HG03571 (cell line): ENCODE results near the gene MMD.
"Not testable (repeated sequence)": the region's sequence is repeated elsewhere in the genome, so short reads cannot be mapped to it uniquely, and the experiment has no call there.

Source experiments
- ATAC-seq: cut with Tn5 transposase; IDR thresholded peaks from one replicate; pipeline ENCODE4 v1.9.1; 2021; ENCODE audit not compliant: unreplicated experiment

MMD gene

DNA sequence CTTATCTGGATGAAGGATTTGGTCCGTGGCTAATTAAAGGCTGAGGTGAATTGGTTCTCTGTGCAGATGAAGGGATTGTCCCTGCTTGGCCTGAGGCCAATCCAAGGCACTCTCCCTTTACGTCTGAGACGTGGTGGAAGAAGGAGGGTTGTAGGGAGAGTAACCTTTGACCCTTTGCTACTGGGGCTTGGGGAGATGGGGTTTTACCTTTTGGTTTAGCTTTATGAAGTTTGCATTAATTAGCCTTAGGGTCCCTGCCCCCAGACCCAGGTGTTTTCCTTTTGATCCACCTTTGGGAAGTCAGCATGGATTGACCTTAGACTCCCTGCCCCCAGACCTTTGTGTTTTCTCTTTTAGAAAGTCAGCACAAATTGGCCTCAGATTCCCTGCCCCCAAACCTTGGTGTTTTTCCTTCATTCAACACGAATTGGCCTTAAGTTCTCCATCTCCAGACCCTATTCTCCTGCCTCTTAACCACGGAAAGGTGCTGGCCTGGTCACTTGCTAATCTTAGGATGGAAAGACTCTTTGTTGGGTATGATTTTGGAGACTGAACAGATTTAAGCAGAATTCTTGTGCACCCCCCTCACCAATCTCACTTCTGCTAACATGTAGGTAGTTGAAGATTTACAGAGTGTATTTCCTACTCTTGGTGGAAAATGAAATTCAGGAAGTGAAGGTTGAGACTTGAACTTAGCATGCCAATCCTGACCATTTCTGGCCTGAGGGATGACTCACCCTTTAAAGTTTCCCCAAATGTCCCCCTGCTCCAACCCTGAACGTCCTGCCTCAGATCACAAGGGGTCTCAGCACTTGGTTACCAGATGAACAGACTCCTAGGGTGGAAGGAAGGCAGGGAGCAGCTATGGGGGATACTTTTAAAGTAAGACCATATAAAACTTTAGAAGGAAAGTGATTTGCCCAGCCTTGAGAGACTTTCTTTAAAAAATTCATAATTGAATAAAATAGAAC is 23.1 kb upstream of the MMD start:
- peak; percentile 92 for ATAC-seq

DNA sequence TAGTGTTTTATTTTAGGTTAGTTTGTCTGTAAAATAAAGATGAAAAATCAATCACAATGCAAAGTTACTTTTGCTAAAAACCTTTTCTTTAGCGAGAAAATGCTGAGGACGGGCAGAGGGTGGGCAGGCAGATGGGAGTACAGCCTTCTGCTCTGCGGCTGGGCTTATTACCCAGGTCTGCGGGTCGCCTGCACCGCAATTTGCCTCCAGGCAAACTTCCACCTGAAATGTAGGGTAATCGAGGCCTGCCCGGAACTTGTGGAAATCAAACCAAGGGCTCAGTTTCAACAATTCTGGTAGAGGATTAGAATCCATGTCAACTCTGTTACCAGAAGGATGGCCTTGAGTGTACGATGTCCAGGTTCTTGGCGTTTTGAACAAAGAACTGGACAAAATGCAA is 22.3 kb upstream of the MMD start:
- no peak for ATAC-seq

DNA sequence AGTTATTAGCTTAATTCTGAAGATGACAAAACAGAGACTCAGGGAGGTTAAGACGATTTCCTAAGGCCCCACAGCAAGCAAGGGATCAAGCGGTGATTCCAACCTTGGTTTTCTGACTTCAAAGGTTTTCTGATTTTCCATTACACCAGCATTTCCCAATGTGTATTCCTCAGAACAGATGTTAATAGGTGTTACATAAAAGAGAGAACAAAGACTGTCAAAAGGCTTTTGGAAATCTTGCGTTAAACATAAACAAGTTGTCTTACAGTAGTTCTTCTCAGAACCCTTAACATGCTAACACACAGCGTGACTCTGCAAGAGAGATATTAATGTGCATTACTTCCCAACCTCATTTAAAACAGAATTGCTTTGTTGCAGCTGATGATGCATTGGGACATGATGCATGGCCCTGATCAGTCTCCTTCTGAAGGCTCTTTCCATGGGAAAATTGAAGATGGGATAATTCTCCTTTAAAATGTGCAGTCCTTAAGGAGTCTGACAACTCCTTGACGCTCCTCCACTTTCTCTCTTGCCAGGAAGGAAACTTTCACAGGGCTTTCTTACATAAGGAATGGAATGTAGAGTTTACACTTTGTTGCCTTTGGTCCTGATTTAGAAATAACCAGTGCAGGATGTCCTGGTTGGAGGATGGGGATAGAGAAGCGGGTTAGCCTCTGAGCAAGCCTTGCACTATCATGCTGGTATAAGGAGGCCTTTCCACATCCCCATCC is 21.5 kb upstream of the MMD start:
- ATAC-seq = no peak

DNA sequence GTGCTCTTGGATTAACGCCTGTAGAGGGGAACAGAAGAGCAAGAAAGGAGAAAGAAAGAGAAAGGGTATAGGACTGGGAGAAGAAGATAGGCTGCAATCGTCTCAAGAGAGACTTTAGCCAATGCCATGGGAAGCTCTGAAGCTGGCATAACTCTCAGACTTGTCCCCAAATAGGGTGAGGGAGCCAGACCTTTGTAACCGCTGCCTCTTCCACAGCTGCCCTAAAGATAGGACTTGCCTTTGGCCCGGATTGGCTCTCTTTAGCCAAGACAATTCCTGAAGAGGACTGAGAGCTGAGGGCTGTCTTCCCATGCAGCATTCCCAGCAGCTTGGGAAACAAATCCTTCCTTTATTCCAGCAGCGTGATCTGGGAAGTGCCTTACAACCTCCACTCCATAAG is 20.8 kb upstream of the MMD start:
- no peak for ATAC-seq

DNA sequence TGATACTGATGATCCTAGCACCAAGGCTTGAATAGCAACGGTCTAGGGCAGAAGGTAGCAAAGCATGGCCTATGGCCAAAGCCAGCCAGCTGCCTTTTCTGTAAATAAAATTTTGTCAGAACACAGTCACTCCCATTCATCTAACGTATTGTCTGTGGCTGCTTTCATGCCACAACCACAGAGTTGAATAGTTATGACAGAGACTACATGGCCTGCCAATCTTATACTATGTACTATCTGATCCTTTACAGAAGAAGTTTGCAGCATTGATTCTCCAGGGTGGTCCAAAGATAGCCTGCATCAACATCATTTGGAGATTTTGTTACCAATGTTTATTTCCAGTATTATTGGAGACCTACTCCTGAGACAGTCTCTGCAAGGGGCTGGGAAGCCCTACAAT is 19.9 kb upstream of the MMD start:
- no peak for ATAC-seq

DNA sequence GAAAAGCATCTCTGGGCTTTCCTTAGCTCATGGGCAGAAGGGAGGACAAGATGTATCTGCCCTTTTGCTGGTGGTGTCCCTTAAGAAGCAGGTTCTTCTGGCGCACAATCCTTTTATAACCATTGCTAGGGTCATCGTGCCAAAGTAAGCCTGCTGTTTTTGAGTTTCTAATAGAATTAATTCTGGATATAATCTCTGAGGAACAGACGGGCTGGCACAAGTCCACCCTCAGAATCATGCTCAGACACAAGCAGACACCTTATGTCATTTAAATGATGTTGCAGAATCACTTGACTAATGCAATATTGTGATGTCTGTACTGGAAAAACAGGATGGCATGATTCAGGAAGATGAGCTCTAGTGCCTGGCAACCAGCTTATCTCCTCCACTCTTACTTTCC is 18.8 kb upstream of the MMD start:
- no peak for ATAC-seq

DNA sequence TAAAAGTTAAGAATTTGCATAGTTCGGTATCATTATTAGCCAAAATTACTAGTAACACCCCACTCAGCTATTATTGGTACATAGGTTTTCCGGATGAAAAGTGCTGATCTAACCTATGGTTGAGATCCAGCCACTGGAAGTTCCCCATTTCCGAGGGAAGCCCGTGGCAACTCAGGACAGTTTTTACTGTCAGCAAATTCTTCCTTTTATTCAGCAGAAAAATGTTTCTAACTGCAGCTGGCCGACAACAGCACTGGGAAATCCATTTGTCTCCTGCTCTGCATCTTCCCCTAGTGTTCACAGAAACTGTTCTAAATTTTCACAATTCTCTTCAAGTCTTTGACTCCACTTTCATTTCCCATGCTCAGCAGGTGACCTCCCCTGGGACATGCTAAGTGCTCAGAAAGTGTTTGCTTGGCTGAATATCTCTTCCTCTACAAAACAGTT is 15.5 kb upstream of the MMD start:
- peak; percentile 76 for ATAC-seq

DNA sequence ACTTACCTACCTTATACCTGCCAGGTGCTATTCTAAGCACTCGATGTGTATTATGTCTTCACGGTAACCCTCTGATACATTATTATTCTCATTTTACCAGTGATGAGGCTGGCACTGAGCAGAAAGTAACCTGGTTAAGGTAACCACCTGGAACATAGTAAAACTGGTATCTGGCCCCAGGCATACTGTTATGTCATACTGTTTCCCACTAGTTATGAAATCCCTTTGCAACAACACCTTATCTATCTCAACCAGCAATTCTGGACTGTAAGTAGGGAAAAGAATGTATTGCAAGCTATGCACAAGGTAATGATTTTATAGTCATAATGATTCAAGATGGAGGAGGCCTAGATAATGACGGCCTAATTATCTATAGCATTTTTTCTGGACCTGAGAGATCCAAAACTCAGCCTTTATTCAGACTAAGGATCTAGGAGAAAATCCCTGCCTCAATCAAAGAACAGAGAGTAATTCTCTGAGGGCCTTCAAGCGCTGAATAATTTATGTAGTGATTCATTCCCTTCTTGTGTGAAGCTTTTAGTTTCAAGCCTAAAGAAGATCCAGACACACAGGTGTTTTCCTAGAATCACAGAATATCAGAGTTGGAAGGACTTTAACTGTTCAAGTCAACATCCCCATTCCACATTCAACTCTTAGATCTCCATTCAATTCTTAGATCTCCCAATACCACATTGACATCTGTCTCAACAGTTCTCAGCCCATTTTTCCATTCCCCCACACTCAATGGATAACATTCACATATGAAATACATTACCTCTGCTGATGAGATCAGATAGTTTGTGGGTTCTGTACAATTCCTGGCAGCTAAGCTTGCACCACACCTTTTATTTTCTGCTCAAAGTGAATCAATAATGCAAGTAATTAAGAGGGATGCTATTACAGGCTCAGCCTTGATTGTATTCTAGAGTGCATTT is 14.9 kb upstream of the MMD start:
- no peak for ATAC-seq

DNA sequence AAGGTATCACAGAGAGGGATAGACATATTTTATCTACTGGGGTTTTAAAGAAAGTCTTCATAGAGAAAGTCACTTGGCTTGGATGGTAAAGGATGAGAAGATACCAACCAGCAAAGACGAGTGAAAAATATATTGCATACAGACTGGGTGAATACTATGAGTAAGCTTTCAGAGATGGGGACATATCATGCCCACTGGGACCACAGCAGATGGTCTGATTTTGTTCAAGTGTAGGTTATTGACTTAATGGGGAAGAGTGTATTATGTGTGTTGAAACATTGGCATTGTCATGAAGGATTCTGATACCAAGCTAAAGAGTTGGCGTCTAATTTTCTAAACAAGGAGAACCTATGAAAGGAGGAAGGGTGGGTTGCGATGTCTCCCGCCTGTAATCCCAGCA is 13.8 kb upstream of the MMD start:
- ATAC-seq = no peak

DNA sequence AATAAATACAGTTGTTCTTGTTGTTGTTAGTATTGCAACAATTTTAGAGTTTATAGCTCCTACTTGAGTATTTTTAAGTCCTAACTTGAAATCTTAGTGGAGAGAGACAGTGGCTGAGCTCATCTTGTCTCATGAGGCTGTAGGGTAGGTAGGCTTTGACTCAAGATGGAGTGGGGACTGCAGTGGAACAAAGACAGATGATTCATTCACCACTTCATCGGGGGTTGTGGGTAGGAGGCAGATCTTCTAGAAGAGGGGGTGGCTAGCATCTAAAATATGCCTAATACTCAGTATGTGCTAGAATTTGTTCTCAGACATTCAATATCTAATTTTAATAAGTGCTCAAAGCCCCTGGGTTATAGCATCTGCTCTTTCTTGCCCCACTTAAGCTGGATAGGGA is 13.1 kb upstream of the MMD start:
- no peak for ATAC-seq

DNA sequence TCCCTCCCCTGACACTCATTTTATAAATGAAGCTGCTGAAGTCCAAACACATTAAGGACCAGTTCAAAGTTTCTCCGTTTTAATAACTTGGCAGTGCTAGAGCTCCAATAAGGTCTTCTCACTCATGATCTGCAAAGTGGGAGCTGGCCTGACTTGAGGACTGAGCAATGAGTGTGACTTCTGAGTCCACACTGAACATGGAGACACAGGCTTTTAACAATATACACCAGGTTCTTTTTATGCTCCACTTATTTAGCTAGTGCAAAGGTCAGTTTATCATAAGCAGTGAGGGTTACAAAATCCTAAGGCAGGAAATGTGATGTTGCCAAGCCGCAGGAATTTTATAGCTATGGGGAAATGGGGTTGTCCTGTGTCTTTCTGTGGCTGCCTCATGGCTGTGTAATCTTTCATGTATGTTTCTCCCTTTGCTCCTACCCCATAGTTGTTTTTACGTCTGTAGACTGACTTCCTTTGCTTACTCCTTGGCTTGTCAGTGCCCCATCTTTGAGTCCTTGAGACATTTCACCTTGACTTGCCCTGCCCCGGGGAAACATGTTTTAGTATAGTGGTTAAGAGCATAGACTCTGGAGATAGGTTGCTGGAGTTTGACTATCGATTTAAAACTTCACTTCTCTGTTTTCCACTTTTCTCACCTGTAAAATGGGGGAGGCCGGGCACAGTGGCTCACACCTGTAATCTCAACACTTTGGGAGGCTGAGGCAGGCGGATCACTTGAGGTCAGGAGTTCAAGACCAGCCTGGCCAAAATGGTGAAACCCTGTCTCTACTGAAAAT is 12.2 kb upstream of the MMD start:
- ATAC-seq = no peak

DNA sequence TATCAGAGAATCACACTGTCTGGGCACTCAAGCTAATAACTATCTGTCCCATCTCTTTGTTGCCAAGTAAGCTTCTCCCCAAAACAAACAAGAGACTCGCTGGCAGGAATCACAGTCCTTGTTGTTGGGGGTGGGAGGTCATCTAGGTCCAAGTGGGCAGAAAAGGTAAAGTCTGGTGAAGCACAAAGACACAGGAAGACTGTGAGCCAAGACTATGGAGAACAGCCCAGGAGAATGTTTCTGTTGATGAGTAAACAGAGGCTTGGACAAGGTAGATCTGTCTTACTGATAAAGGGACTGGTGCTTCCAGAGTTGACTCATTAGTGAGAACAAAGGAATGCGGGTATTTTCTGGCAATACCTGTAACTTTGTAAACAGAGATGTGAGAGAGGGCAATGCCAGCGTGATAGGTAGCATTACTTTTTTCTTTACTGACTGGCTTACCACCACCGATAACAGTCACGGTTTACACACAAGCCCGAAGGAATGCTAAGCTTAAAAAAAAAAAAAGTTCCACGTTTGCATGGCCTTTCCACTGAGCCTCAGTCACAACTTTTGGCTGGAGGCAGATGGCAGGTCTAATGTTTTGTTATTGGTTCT is 11.5 kb upstream of the MMD start:
- ATAC-seq = no peak

DNA sequence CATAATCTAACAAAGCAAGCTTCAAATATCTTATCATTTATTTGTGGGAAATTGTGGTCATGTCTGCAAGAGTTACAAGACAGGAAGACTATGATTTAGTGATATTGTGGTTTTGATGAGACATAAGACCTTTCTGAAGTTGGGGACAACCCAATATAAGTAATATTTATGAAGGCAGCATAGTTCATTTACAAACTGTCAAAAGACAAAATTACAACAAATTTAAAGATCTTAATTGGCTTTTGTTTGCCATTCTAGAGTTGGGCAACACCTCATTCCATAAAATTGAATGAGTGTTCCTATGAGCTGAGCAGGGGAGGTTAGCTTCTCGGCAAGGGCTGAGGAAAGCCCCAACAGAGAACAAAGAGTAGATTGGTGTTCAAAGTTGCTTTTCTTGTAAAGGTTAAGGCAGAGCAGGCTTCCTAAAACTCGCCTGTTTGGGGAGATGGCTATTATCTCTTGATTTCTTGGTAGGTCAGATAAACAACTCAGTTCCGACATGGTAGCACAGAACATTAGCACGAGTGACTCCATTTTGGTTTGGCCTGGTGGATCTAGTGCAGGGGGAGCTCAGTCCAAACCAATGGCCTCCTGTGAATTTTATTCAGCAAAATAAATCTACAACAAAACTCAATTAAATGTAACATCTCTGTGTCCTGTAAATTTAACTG is 10.9 kb upstream of the MMD start:
- ATAC-seq = no peak

DNA sequence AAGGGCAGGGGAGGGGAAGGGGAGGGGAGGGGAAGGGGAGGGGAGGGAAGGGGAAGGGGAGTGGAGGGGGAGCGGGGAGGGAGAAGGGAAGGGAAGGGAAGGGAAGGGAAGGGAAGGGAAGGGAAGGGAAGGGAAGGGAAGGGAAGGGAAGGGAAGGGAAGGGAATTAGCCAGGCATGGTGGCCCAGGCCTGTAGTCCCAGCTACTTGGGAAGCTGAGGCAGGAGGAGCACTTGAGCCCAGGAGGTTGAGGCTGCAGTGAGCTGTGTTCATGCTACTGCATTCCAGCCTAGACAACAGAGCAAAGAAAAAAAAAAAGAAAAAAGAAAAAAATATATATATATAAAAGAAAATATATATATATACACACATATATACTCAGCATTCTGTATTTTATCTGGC is 10.3 kb upstream of the MMD start:
- ATAC-seq = not testable (repeated sequence)

DNA sequence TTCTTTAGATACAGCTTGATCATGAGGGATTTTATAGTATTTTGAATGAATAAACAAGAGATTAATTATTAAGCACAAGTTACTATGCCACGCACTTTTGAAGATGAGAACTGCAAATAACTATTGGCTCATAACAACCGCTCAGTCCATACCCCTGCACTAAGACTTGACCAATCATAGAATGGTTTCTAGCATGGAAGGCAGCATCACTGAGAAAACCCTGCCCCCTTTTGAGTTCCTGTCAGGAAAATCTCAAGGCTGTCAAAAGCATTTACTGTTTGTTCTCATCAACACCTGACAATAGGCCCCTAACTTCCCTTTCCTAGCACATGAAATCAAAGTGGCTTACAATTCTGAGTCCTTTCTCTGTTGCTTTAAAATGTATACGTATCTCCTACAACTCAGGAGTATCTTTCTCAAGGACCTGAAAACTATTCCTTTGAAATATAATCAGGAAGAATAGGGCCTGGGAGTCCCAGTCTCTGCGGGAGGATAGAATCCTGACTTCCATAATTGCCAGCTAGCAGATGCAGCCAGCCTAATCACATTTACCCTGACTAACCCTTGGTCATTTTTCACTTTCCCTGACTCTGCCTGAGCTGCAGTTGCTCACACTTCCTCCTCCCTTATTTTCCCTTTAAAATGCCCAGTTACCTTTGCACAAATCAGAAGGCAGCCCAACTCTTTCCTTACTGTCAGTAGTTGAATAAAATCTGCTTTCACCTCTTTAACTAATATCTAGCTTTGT is 9.1 kb upstream of the MMD start:
- no peak for ATAC-seq

DNA sequence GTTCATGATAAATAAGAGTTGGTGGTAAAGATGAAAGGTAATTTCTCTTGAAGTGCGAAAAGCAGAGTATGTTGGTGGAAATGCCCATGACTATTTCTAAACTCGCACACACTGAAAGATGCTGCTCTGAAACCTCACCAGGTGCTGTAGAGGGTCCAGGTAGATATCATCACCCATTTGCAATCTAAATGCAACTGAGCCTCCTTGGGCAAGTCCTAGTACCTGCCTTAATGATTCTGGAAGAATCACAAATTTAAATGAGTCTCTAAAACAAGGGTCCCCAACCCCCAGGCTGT is 5.9 kb upstream of the MMD start:
- peak; percentile 18 for ATAC-seq

DNA sequence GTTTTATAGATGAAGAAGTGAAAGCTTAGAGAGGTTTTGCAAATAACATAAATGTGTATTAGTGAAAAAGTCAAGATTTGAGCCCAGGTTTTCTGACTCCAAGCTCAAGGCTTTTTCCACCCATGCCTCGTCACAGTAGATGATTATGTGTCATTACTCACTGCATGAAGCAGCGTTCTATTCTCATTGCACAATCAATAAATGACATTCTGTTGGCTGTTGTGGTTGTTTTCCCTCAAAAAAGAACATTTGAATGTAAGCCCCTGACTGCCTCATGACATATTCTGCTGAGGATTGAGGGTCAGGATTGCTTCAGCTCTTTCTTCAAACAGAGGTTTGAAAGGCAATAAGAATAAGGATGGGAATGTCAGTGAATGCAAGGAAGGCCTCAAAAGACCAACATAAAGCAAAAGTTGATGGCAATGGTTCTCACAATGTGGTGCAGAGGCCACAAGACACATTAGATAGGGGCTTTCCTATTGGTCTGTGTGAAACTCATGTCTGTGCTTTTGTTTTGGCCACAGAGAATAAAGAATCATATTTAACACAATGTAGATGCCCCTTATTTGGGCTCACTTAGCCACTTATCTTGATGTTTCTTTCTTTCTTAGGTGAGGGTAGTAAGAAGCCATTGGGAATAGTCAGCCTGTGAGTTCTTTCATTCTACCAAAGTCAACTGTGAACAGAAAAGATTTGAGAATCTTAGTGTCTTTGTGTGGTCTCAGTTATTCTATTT is 5.4 kb upstream of the MMD start:
- peak; percentile 53 for ATAC-seq

DNA sequence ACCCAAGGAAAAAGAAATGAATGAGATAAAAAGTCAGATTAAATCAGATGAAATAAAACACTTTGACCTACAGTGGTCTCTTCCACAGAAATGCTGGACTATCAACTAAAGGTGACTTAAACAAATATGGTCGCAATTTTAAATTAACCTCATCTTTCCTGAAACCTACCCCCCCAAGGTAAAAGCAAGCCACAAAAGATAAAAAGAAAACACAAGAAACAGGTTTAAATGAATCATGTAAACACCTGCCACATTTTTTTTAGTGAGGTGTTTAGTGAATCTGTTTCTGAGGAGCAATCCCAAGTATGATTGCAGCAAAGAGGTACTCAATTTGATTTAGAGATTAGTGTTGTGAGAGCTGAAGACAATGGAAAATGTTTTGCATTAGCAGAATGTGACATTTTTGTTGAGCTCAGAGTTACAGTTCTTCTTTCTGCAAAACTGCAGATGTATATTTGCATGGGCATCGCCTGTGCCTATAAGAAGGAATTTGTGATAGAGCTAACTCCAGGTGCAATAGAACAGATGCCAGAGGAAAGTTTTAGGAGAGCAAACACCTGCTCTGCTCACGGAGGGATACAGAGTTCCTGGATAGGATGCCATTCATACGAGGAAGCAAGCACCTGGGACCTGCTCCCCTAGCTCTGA is 3.4 kb upstream of the MMD start:
- no peak for ATAC-seq
